Effector memory CD8-positive, alpha-beta T cell (primary cell): Measurements from ENCODE around the gene POLD1.

Experiments
- ATAC-seq: fragments of 150-1000 bp; cut with Tn5 transposase; replicated peaks from 2 replicates; pipeline ENCODE4 v1.10.0; 2021; ENCODE audit warnings: mild to moderate bottlenecking, moderate library complexity
- DNase-seq, 3 experiments: peaks; one replicate each; pipeline ENCODE4 v3.0.0; 2021
- H3K27ac Mint-ChIP-seq, 2 donors: one replicate each; pipeline ENCODE4 v1.8.0; 2022; ENCODE audit warnings: mild to moderate bottlenecking in 2 of 2, mixed read lengths in 2 of 2, moderate library complexity in 2 of 2
- H3K27me3 Mint-ChIP-seq, 2 donors: one replicate each; pipeline ENCODE4 v1.8.0; 2022; ENCODE audit warnings: mixed read lengths in 2 of 2
- H3K36me3 Mint-ChIP-seq: one replicate; pipeline ENCODE4 v1.8.0; 2022; ENCODE audit warnings: mild to moderate bottlenecking, moderate library complexity, mixed read lengths; ENCODE audit not compliant: insufficient read depth
- H3K4me1 Mint-ChIP-seq, 2 donors: one replicate each; pipeline ENCODE4 v1.8.0; 2022; ENCODE audit warnings: low read depth in 2 of 2, mixed read lengths in 2 of 2
- H3K4me3 Mint-ChIP-seq, 2 donors: one replicate each; pipeline ENCODE4 v1.8.0; 2022; ENCODE audit warnings: mild to moderate bottlenecking in 2 of 2, mixed read lengths in 2 of 2, moderate library complexity in 2 of 2
- H3K9me3 Mint-ChIP-seq, 2 donors: one replicate each; pipeline ENCODE4 v1.8.0; 2022; ENCODE audit warnings: mixed read lengths in 2 of 2

Gene POLD1

DNA sequence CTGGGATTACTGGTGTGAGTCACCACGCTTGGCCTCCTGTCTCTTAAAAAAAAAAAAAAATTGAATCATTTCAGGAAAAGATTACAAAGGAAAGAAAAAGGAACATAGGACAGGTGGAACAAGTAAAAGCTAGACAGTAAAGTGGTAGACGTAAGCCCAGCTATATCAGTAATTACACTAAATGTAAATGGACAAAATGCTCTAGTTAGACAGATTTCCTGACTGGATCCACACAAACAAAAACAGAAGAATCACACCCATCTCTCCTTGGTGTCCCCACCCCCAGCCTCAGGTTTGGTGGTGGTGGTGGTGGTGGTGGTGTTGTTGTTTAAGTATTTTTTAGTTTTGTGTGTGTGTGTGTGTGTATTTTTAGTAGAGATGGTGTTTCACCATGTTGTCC is 28.3 kb downstream of the POLD1 start:
- Mint-ChIP-seq H3K27me3 (no peaks in the 10 kb centered on the region), H3K4me3 (no peak overlapping the region), H3K27ac (no peak overlapping the region), H3K36me3 (peaks cover 15% of the 10 kb centered on the region), H3K9me3 (no peaks in the 10 kb centered on the region), H3K4me1 (peaks cover 0 to 4% of the 10 kb centered on the region in 2 donors)
- ATAC-seq: no peak
- no peak for DNase-seq

DNA sequence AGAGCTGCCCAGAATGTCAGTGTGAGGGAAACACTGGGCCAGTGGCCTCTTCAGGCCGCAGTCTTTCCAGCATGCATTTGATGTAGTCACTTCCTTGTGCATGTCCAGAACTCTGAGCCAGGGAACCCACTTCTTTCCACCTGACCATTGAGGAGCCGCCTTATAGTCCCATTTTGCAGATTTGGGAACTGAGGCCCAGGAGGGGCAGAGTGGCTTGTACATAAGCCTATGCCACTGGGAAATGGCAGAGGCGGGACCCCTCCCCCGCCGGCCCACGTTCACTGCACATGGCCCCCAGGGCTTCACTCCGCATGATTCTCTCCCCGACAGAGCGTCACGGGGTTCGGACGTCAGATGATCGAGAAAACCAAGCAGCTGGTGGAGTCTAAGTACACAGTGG is 28.9 kb downstream of the POLD1 start:
- Mint-ChIP-seq H3K36me3 (peaks cover 12% of the 10 kb centered on the region), H3K27me3 (no peaks in the 10 kb centered on the region), H3K4me1 (peaks cover 0 to 4% of the 10 kb centered on the region in 2 donors), H3K4me3 (no peak overlapping the region), H3K27ac (no peak overlapping the region), H3K9me3 (no peaks in the 10 kb centered on the region)
- ATAC-seq (no peak), DNase-seq (no peak)

DNA sequence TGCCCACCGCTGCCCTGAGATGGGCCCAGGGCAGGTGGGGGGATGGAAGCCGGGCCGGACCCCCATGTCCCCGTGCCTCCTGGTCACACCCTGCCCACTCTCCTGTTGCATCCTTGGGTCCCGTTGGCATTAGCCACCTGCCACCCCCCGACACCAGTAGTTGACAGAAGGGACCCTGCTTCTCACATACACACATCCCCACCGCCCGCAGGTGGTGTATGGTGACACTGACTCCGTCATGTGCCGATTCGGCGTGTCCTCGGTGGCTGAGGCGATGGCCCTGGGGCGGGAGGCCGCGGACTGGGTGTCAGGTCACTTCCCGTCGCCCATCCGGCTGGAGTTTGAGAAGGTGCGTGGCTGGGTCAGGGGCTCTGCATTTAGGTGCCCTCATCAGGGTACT is 29.4 kb downstream of the POLD1 start:
- Mint-ChIP-seq H3K27ac (no peak overlapping the region), H3K4me1 (peaks cover 0 to 4% of the 10 kb centered on the region in 2 donors), H3K36me3 (peaks cover 8% of the 10 kb centered on the region), H3K4me3 (no peak overlapping the region), H3K27me3 (peaks cover 3 to 4% of the 10 kb centered on the region in 2 donors), H3K9me3 (no peaks in the 10 kb centered on the region)
- no peak for ATAC-seq
- DNase-seq: no peak

DNA sequence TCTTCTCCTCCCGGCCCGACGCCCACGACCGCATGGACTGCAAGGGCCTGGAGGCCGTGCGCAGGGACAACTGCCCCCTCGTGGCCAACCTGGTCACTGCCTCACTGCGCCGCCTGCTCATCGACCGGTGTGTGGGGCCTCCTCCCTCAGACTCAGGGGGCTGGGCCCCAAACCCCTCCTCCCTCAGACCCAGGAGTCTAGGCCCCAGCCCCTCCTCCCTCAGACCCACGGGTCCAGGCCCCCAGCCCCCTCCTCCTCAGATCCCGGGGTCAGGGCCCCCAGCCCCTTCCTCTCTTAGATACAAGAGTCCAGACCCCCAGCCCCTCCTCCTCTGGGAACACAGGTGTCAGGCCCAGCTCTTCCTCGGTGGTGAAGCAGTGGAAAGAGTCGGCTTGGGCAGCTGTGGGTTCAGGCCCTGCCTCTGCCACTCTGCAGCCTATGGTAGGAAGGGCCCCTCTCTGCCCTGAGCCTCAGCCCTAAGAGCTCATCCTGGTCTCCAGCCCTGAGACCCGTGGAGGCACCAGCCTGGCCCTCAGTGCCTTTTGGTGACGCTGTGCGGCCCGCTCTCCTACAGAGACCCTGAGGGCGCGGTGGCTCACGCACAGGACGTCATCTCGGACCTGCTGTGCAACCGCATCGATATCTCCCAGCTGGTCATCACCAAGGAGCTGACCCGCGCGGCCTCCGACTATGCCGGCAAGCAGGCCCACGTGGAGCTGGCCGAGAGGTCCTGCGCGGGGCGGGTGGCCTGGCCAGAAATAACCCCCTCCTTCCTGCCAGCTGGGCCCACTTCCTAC is 30.9 kb downstream of the POLD1 start:
- Mint-ChIP-seq H3K4me3 (no peak overlapping the region), H3K36me3 (peaks cover 4% of the 10 kb centered on the region), H3K27me3 (peaks cover 19% of the 10 kb centered on the region in 2 donors), H3K4me1 (peaks cover 5 to 10% of the 10 kb centered on the region in 2 donors), H3K27ac (peak overlapping the region in 1 of 2 donors; percentile 65), H3K9me3 (no peaks in the 10 kb centered on the region)
- ATAC-seq: peak; percentile 85
- DNase-seq: peak; percentile 66 to 71 (median 69)

DNA sequence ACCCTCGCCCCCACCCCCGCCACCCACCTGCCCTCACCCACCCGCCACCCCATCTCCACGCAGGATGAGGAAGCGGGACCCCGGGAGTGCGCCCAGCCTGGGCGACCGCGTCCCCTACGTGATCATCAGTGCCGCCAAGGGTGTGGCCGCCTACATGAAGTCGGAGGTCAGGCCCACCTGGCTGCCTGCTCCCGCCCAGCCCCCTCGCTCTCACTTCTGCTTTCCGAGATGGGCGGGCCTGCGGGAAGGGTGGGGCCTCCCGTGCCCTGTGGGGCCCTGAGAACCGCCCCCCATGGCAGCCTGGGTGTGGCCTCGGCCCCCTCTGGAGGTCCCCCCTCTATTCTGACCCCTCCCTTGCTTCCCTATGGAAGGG is 31.5 kb downstream of the POLD1 start:
- DNase-seq: no peak
- Mint-ChIP-seq H3K4me3 (no peak overlapping the region), H3K9me3 (no peaks in the 10 kb centered on the region), H3K36me3 (peaks cover 4% of the 10 kb centered on the region), H3K27me3 (peaks cover 24 to 25% of the 10 kb centered on the region in 2 donors), H3K27ac (no peak overlapping the region), H3K4me1 (peaks cover 6 to 13% of the 10 kb centered on the region in 2 donors)
- ATAC-seq: peak; percentile 41

DNA sequence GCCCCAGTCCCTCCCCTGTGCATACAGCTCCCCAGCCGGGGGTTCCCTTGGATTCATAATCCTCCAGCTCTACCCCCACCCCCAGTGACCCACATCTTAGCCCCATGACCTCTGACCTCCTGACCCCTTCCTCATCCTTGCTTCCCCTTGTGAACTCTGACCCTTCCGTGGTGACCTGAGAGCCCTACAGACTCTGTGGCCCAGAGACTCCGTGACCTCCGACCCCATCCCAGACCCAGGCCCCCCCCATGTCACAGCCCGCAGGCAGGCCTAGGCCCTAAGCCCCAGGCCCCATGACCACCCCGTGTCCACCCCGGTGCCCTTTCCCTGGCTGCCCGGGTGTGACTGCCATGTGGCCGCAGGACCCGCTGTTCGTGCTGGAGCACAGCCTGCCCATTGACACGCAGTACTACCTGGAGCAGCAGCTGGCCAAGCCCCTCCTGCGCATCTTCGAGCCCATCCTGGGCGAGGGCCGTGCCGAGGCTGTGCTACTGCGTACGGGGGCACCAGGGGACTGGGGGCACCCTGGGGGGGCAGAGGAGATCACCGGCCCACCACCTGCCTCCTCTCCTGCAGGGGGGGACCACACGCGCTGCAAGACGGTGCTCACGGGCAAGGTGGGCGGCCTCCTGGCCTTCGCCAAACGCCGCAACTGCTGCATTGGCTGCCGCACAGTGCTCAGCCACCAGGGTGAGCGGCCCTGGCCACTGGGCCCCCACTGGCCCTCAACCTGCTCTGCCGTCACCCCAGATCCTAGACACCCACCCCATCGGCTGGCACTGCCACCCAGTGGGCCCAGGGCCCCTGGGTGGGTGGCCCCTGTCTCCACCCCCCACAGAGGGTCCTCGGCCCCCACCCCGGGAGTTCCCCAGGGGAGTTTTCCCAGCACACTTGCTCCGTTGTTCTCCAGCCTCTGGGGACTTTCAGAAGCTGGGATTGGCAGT is 32.2 kb downstream of the POLD1 start:
- peaks cover 6 to 13% of the 10 kb centered on the region in 2 donors for H3K4me1 Mint-ChIP-seq
- ATAC-seq (no peak), DNase-seq (no peak)
- H3K27ac Mint-ChIP-seq: no peak overlapping the region
- peaks cover 31% of the 10 kb centered on the region in 2 donors for H3K27me3 Mint-ChIP-seq
- no peak overlapping the region for H3K4me3 Mint-ChIP-seq
- peaks cover 4% of the 10 kb centered on the region for H3K36me3 Mint-ChIP-seq
- H3K9me3 Mint-ChIP-seq: no peaks in the 10 kb centered on the region

DNA sequence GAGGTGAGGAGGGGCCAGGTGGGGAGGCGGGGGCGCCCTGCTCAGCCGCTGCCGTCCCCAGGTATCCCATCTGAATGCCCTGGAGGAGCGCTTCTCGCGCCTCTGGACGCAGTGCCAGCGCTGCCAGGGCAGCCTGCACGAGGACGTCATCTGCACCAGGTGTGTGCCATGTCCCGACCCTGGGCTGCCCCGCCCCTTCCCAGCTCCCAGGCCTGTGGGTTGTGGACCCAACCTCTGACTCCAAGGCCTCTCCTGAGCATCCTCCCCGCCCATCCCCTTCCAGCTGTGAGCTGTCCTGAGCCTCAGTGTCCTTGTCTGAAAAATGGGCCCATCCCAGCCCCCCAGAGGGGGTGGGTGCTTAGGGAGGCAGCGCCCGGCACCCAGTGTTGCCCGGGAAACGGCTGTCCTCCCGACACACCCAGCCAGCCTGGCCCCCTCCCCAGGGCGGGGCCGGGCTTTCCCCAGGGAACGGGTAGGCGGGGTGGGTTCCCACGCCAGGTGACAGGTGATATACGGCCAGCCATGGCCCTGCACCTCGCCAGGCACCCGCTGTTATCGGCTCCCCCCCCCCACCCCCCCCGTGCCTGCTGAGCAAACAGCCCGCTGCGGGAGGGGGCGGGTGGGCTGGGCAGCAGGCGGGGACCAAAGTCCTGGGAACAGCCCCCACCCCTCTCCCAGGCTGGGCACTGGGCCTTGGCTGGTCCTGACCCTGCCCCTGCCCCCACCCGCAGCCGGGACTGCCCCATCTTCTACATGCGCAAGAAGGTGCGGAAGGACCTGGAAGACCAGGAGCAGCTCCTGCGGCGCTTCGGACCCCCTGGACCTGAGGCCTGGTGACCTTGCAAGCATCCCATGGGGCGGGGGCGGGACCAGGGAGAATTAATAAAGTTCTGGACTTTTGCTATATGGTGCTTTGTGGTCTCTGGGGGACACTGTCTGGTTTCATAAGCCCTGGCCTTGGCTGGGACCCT is 33.2 kb downstream of the POLD1 start:
- H3K9me3 Mint-ChIP-seq: no peaks in the 10 kb centered on the region
- H3K27ac Mint-ChIP-seq: no peak overlapping the region
- DNase-seq (no peak), ATAC-seq (no peak)
- peaks cover under 1% of the 10 kb centered on the region for H3K36me3 Mint-ChIP-seq
- peaks cover 40 to 42% of the 10 kb centered on the region in 2 donors for H3K27me3 Mint-ChIP-seq
- no peak overlapping the region for H3K4me3 Mint-ChIP-seq
- peaks cover 6 to 13% of the 10 kb centered on the region in 2 donors for H3K4me1 Mint-ChIP-seq

DNA sequence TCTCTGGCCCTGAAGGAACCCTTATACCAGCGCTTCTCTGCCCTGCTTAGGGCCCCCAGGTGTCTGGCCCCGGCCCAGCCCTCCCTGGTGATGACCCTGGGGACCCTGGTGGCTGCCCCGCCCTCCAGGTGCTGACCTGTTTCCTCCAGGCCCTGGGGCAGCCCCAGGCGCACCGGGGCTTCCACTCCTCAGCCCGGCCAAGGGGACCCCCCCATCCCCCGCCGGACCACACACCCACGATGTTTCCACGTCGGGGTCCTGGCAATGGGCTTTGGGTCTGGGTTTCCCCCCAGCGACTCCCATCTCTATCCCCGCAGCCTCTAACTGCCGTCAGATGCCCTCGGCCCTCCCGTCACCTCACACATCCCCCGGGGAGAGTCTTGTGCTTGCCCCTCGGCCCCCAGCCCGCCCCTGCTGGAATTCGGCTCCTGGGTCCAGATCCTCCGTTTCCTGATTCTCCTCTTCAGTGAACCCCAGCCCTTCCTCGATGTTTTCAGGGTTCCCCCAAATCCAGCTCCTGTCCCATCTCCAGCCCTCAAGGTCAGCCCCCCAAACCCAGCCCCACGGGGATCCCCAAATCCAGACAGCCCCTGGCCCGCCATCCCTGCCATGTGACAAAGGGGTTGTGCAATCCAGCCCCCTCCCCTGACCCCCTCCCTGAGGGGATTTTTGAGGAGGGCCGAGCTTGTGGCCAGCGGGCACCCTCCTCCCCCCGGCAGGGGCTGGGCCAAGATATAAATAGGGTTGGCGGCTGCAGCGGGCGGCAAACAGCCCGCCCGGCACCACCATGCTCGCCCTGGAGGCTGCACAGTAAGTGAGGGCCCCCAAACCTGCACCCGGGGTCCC is 34.3 kb downstream of the POLD1 start, which contains the start of gene SPIB:
SPIB (plus strand) TSS at position 763 of the 846 bp plus-strand sequence; CDS start at position 788, 25 bp downstream.
- Mint-ChIP-seq H3K4me3 (peak within 1 kb of the TSS in 1 of 2 donors; percentile 6), H3K9me3 (no peaks in the 10 kb centered on the region), H3K4me1 (peaks cover 6 to 13% of the 10 kb centered on the region in 2 donors), H3K27ac (peak within 1 kb of the TSS in 1 of 2 donors; percentile 3), H3K27me3 (peaks cover 44 to 52% of the 10 kb centered on the region in 2 donors), H3K36me3 (peaks cover 3% of the 10 kb centered on the region)
- no peak for ATAC-seq
- no peak for DNase-seq

DNA sequence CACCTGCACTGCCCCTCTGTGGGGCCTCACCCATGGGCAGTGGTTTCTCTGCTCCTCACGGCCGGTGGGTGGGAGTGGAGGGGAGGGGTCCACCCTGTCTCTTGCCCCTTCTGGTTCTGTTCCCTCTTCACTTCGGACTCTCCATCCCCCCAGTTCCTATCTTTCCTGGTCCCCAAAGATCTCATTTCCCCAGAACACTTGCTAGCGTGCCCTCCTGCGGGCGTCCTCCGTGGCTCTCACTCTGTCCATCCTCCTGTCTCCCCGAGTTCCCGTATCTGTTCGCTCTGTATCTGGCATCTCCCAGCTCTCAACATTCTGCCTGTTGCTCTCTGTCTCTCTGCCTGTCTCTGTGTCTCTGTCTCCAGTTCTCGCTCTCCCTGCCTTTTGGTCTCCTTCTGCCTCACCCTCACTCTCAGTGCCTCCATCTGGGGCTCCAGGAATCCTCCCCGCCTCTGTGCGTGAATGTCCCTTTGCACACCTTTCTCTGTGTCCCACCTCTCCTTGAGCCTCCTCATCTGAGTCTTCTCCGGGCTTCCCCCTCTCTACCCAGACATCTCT is 35.0 kb downstream of the POLD1 start:
- Mint-ChIP-seq H3K36me3 (peaks cover 3% of the 10 kb centered on the region), H3K4me3 (peak overlapping the region in 1 of 2 donors; percentile 6), H3K27ac (peak overlapping the region in 1 of 2 donors; percentile 3), H3K4me1 (peaks cover 6 to 13% of the 10 kb centered on the region in 2 donors), H3K9me3 (no peaks in the 10 kb centered on the region), H3K27me3 (peaks cover 49 to 59% of the 10 kb centered on the region in 2 donors)
- no peak for DNase-seq
- ATAC-seq: no peak

DNA sequence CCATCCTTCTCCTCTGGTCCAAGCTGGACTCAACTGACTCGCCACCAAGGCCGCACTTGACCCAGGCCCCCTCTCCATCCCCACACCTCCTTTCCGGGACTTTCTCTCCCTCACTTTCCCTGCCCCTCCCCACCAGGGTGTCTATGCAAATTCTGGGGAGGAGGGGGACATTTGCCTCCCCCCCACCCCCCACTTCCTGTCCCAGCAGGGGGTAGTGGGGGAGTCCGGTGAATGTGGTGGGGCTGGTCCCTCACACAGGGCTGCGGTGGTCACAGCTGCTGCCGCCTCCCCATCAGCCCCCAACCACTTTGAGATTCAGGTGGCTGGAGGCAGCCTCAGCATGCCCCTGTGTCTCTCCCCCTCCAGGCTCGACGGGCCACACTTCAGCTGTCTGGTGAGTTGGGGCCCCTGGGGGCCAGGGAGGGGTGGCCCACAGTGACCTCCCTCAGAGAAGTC is 35.5 kb downstream of the POLD1 start:
- Mint-ChIP-seq H3K4me1 (peaks cover 6 to 12% of the 10 kb centered on the region in 2 donors), H3K27me3 (peaks cover 51 to 63% of the 10 kb centered on the region in 2 donors), H3K36me3 (peaks cover 3% of the 10 kb centered on the region), H3K27ac (no peak overlapping the region), H3K4me3 (peak overlapping the region in 1 of 2 donors; percentile 6), H3K9me3 (no peaks in the 10 kb centered on the region)
- ATAC-seq (no peak), DNase-seq (no peak)

DNA sequence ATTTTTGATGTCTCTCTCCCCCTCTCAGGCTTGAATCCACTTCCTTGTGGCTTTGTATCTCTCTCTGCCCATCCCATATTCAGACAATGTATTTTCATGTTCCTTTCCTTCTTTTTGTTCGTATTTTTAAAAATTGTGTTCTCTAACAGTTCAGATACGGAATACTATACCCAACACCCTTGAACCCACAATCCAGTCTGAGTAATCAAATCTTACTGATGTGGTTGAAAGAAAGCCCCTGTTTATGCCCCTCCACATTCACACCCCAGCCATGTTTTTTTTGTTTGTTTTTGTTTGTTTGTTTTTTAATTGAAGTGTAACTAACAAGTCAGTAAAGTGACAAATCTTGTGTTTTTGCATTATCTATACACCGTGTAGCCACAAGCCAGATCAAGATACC is 36.0 kb downstream of the POLD1 start:
- Mint-ChIP-seq H3K27ac (no peak overlapping the region), H3K4me1 (peaks cover 6 to 9% of the 10 kb centered on the region in 2 donors), H3K9me3 (no peaks in the 10 kb centered on the region), H3K4me3 (peak overlapping the region in 1 of 2 donors; percentile 6), H3K36me3 (peaks cover 3% of the 10 kb centered on the region), H3K27me3 (peaks cover 51 to 63% of the 10 kb centered on the region in 2 donors)
- ATAC-seq (peak; percentile 54), DNase-seq (no peak)
